GM21576 (cell line): Measurements from ENCODE around the gene RAB5A.
"Not testable (repeated sequence)": the region's sequence is repeated elsewhere in the genome, so short reads cannot be mapped to it uniquely, and the experiment has no call there.

Experiments used
- ATAC-seq: cut with Tn5 transposase; IDR thresholded peaks from one replicate; pipeline ENCODE4 v1.9.1; 2021; ENCODE audit warnings: mild to moderate bottlenecking, moderate library complexity; ENCODE audit not compliant: unreplicated experiment

RAB5A gene

DNA sequence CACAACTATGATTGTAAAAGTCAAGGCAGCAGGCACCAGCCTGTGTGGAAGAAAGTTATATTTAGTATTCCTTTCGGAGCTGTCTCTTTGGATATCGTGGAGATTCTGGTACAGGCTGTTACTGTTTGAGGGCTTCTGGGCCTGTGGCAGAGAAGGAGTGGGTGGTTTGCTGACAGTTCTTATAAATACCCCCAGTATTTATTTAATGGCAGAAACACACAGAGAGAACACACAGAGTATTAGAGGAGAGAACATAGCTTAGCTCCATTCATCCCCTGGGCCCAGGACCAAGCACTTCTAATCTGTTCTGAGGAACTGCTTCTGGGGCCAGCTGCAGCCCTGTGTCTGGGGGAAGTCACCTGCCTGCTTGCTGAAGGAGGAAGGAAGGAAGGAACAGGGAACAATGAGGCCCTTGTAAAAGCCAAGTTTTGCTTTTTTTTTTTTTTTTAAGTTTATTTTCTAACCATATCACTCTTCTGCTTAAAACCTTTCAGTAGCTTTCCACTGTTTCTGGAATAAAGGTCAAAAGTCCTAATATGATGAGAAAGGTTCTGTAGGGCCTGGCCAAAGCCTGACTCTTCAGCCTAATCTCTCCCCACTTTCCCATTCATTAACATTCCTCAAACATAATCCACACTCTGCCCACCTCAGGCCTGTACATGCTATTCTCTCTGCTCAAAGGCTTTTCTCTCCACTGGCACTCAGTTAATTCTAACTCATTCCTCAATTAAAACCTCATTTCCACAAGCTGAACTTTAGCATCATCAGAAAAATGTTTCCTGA lies 76.9 kb downstream of the RAB5A start:
- no peak for ATAC-seq

GRCh38 chr3:20027136-20027535 lies 80.2 kb downstream of the RAB5A start:
- no peak for ATAC-seq

GRCh38 chr3:20028905-20029331 lies 82.0 kb downstream of the RAB5A start:
- ATAC-seq = no peak

- not testable (repeated sequence) for ATAC-seq
Observed at GRCh38 chr3:20031939-20032338, 85.0 kb downstream of the RAB5A start.
